Measurements from ENCODE around the gene SMIM24. TPM values are rescaled to one million over a fixed set of nuclear protein-coding genes. Genes with fewer than 3 reads are reported as not detected.

Gene SMIM24
- total and polyA plus RNA-seq, 2 donors (not counting 1 experiment from before 2014, with no cell fraction given) = not detected

DNA sequence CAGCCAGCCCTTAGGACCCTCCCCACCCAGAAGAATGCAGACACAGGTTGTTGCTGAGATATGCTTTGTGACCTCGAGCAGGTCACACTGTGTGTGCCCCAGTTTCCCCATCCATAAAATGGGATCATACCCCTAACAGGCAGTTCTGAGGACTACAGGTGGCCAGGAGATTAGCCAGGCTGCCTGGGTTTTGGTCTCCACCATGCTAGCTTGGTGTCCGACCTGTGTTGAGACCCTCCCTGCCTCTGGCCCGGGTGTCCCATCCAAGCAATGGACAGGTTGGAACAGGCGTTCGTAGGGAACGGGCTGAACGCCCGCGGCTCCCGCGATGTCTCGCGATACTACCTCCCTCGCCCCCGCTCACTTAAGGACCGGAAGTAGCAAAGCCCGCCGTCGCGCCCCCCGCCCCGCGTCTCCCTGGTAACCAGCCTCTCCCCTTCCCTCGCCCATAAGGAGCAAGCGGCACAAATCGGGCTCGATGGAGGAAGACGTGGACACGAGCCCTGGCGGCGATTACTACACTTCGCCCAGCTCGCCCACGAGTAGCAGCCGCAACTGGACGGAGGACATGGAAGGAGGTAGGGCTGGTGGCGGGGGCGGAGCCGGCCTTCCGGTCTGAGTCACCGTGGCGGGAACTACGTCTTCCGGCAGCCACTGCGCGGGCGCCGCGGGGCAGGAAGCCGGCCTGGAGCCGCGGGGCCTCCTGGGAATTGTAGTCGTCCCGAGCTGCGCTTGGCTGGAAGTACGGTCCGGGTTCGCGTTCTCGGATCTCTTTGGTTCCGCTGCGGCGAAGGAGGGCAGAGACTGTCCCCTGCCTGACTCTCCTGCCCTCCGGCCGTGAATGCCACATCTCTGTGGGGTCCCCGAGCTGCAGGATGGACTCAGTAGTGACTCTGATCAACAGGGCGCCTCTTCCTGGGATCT is 45.4 kb downstream of the SMIM24 start:
- Mint-ChIP-seq H3K27me3 (no peaks in the 10 kb centered on the region), H3K27ac (peak overlapping the region; percentile 99), H3K4me3 (peak overlapping the region; percentile 100), H3K4me1 (peaks cover 13% of the 10 kb centered on the region), H3K9me3 (ENCODE audit: insufficient read depth) (no peaks in the 10 kb centered on the region)
- Histone ChIP-seq H3K79me2 (ENCODE audit: control insufficient read depth, insufficient read depth, low read length) (peaks cover 14% of the 10 kb centered on the region), H3K27me3 (replicated peaks in 1 of 4; ENCODE audit: control extremely low read depth in 1 of 4, control insufficient read depth in 3 of 4, insufficient read depth in 4 of 4, low read length in 3 of 4) (no peaks in the 10 kb centered on the region), H2AFZ (ENCODE audit: insufficient read depth, low read depth, low read length, poor library complexity, severe bottlenecking) (peak overlapping the region; percentile 94), H3K36me3 (replicated peaks in 1 of 2; ENCODE audit: control extremely low read depth in 1 of 2, control insufficient read depth in 1 of 2, extremely low read depth in 1 of 2, insufficient read depth in 2 of 2, low read length in 1 of 2) (no peaks in the 10 kb centered on the region), H3K9me3 (ENCODE audit: control extremely low read depth in 1 of 3, control insufficient read depth in 2 of 3, insufficient read depth in 1 of 3, low read length in 2 of 3) (peaks cover 0 to 6% (median 0%) of the 10 kb centered on the region in 3 donors), H3K9ac (ENCODE audit: low read length) (peak overlapping the region; percentile 81), H3K4me2 (replicated peaks; ENCODE audit: low read depth, low read length, poor library complexity, severe bottlenecking) (peak overlapping the region; percentile 90), H3K4me3 (ENCODE audit: control extremely low read depth in 1 of 5, extremely low read depth in 1 of 5, insufficient read depth in 1 of 5, low read depth in 2 of 5, low read length in 4 of 5) (peak overlapping the region; percentile 55 to 89 (median 78)), H3K4me1 (ENCODE audit: control insufficient read depth in 2 of 2, insufficient read depth in 2 of 2, low read length in 2 of 2) (peaks cover 9 to 15% of the 10 kb centered on the region in 2 donors), H3K27ac (ENCODE audit: low read length in 2 of 2) (peak overlapping the region; percentile 87 to 96), H4K20me1 (ENCODE audit: control insufficient read depth, insufficient read depth, low read length, poor library complexity, severe bottlenecking) (no peaks in the 10 kb centered on the region)
- CTCF ChIA-PET = interaction anchor here (0.6 to 1.4 kb wide), 4 partner anchors 14 to 66 kb away, joined by 3 to 6 read pairs (median 3); partner anchors contain the start of gene DOHH
- intact Hi-C loops (cut with micrococcal nuclease) = loop anchor here (1.0 to 5.0 kb wide), 4 partner anchors 65 to 1022 kb away; partner anchors contain the start of genes DOHH and UBXN6
- TF ChIP-seq, protein P1, sequence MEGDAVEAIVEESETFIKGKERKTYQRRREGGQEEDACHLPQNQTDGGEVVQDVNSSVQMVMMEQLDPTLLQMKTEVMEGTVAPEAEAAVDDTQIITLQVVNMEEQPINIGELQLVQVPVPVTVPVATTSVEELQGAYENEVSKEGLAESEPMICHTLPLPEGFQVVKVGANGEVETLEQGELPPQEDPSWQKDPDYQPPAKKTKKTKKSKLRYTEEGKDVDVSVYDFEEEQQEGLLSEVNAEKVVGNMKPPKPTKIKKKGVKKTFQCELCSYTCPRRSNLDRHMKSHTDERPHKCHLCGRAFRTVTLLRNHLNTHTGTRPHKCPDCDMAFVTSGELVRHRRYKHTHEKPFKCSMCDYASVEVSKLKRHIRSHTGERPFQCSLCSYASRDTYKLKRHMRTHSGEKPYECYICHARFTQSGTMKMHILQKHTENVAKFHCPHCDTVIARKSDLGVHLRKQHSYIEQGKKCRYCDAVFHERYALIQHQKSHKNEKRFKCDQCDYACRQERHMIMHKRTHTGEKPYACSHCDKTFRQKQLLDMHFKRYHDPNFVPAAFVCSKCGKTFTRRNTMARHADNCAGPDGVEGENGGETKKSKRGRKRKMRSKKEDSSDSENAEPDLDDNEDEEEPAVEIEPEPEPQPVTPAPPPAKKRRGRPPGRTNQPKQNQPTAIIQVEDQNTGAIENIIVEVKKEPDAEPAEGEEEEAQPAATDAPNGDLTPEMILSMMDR (IDR thresholded peaks at IDR 0.05) = no peak
- TF ChIP-seq EZH2 (IDR thresholded peaks at IDR 0.05; ENCODE audit: borderline replicate concordance, insufficient read depth, low read depth, low read length, poor library complexity, severe bottlenecking) = no peak
- 3% methylated on average over 66 of the region's 67 CpGs for WGBS (ENCODE audit: insufficient coverage)
- ATAC-seq (ENCODE audit: low read depth) = peak; percentile 92
- peak; percentile 99 for DNase-seq
- POLR2A ChIA-PET = interaction anchor here (0.6 to 0.8 kb wide), 3 partner anchors 63 to 454 kb away, joined by 3 to 7 read pairs (median 4); no protein-coding TSS in a partner anchor

Data from B cell (primary cell).